ENCODE measurements around the gene ZIM2. TPM values are rescaled to one million over a fixed set of nuclear protein-coding genes. Genes with fewer than 3 reads are reported as not detected.

ZIM2 gene
- total and polyA plus RNA-seq, 2 of the 4 experiments (the other 2 are of a cell fraction): not detected

GRCh38 chr19:56811480-56811879, 29.0 kb downstream of the ZIM2 start:
- CTCF ChIA-PET: no interaction called here
- H2AFZ ChIP-seq (replicated peaks; ENCODE audit: low read length, poor library complexity): no peak overlapping the region
- no peak for DNase-seq

More at GRCh38 chr19:56811480-56811879, 29.0 kb downstream of the ZIM2 start:
- no peak overlapping the region for H3K18ac ChIP-seq (ENCODE audit: low read depth, low read length)
- H4K91ac ChIP-seq (ENCODE audit: insufficient read depth, low read depth, low read length): no peak overlapping the region
- H3K27me3 ChIP-seq (ENCODE audit: control insufficient read depth, insufficient read depth, low read length): no peaks in the 10 kb centered on the region
- no peak overlapping the region for H3K4me3 ChIP-seq (ENCODE audit: insufficient read depth, low read depth, low read length)
- BruUV-seq (replicated peaks): no TSS peak
- peaks cover 42% of the 10 kb centered on the region for H3K9me3 ChIP-seq (ENCODE audit: control insufficient read depth, insufficient read depth, low read length)
- no peaks in the 10 kb centered on the region for H3K4me1 ChIP-seq (ENCODE audit: control insufficient read depth, insufficient read depth, low read length)
- no peaks in the 10 kb centered on the region for H4K20me1 ChIP-seq (ENCODE audit: insufficient read depth, low read length)
- H2BK20ac ChIP-seq (ENCODE audit: low read depth, low read length): no peak overlapping the region
- H3K27ac ChIP-seq (ENCODE audit: insufficient read depth, low read length): no peak overlapping the region
- H3K4me2 ChIP-seq (ENCODE audit: low read depth, low read length): no peak overlapping the region
- H3K79me1 ChIP-seq (ENCODE audit: low read depth in 1 of 2, low read length in 2 of 2): no peaks in the 10 kb centered on the region
- H3K23ac ChIP-seq (ENCODE audit: low read depth, low read length): no peak overlapping the region
- no peak for ATAC-seq (ENCODE audit: low read depth)
- H2AK5ac ChIP-seq (ENCODE audit: low read depth, low read length): no peak overlapping the region
- H3K9me1 ChIP-seq (ENCODE audit: insufficient read depth, low read length): no peaks in the 10 kb centered on the region
- no peak overlapping the region for H3K4ac ChIP-seq (ENCODE audit: low read depth, low read length)
- no peaks in the 10 kb centered on the region for H3K36me3 ChIP-seq (ENCODE audit: control insufficient read depth, insufficient read depth, low read length)
- intact Hi-C loops (cut with micrococcal nuclease): no loop called here
- TF ChIP-seq RAD21 (IDR thresholded peaks at IDR 0.05; ENCODE audit: low read length) (no peak), RCOR1 (IDR thresholded peaks at IDR 0.05; ENCODE audit: insufficient replicate concordance, low read length) (no peak), MXI1 (IDR thresholded peaks at IDR 0.05; ENCODE audit: borderline replicate concordance, low read depth, low read length) (no peak), NFE2L2 (IDR thresholded peaks at IDR 0.05; ENCODE audit: low read depth, low read length) (no peak), FOS (IDR thresholded peaks at IDR 0.05; ENCODE audit: low read depth, low read length) (no peak), CEBPB (IDR thresholded peaks at IDR 0.05; ENCODE audit: low read depth, low read length) (no peak), SMC3 (IDR thresholded peaks at IDR 0.05; ENCODE audit: low read depth, low read length) (no peak), BHLHE40 (IDR thresholded peaks at IDR 0.05; ENCODE audit: low read depth, low read length) (no peak), CHD1 (IDR thresholded peaks at IDR 0.05; ENCODE audit: low read depth, low read length) (no peak), MAZ (IDR thresholded peaks at IDR 0.05; ENCODE audit: borderline replicate concordance, low read depth, low read length) (no peak), MAFK (IDR thresholded peaks at IDR 0.05; ENCODE audit: low read depth, low read length) (no peak), POLR2A (IDR thresholded peaks at IDR 0.05; ENCODE audit: low read depth, low read length) (no peak), RFX5 (IDR thresholded peaks at IDR 0.05; ENCODE audit: low read depth, low read length) (no peak)
- TF ChIP-seq, protein P1, sequence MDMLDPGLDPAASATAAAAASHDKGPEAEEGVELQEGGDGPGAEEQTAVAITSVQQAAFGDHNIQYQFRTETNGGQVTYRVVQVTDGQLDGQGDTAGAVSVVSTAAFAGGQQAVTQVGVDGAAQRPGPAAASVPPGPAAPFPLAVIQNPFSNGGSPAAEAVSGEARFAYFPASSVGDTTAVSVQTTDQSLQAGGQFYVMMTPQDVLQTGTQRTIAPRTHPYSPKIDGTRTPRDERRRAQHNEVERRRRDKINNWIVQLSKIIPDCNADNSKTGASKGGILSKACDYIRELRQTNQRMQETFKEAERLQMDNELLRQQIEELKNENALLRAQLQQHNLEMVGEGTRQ (IDR thresholded peaks at IDR 0.05; ENCODE audit: low read depth, low read length): no peak
- TF ChIP-seq, protein P2, sequence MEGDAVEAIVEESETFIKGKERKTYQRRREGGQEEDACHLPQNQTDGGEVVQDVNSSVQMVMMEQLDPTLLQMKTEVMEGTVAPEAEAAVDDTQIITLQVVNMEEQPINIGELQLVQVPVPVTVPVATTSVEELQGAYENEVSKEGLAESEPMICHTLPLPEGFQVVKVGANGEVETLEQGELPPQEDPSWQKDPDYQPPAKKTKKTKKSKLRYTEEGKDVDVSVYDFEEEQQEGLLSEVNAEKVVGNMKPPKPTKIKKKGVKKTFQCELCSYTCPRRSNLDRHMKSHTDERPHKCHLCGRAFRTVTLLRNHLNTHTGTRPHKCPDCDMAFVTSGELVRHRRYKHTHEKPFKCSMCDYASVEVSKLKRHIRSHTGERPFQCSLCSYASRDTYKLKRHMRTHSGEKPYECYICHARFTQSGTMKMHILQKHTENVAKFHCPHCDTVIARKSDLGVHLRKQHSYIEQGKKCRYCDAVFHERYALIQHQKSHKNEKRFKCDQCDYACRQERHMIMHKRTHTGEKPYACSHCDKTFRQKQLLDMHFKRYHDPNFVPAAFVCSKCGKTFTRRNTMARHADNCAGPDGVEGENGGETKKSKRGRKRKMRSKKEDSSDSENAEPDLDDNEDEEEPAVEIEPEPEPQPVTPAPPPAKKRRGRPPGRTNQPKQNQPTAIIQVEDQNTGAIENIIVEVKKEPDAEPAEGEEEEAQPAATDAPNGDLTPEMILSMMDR (conservative IDR thresholded peaks at IDR 0.05; ENCODE audit: low read depth, low read length): no peak
- TF ChIP-seq, protein P3, sequence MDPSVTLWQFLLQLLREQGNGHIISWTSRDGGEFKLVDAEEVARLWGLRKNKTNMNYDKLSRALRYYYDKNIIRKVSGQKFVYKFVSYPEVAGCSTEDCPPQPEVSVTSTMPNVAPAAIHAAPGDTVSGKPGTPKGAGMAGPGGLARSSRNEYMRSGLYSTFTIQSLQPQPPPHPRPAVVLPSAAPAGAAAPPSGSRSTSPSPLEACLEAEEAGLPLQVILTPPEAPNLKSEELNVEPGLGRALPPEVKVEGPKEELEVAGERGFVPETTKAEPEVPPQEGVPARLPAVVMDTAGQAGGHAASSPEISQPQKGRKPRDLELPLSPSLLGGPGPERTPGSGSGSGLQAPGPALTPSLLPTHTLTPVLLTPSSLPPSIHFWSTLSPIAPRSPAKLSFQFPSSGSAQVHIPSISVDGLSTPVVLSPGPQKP (IDR thresholded peaks at IDR 0.05; ENCODE audit: borderline replicate concordance, low read depth, low read length): no peak
- no peak overlapping the region for H2BK5ac ChIP-seq (ENCODE audit: low read depth, low read length, poor library complexity, severe bottlenecking)
- dilution Hi-C loops (cut with HindIII; ENCODE audit: low sequenced_read_pairs, unreplicated experiment): no loop called here
- no peak overlapping the region for H2BK120ac ChIP-seq (ENCODE audit: low read depth, low read length)
- H2AK9ac ChIP-seq (replicated peaks; ENCODE audit: low read depth, low read length, poor library complexity): no peak overlapping the region
- no peak overlapping the region for H3K9ac ChIP-seq (ENCODE audit: low read depth, low read length)
- no peak overlapping the region for H4K5ac ChIP-seq (ENCODE audit: low read depth, low read length)
- no peak overlapping the region for H2BK15ac ChIP-seq (ENCODE audit: low read depth, low read length)
- H4K8ac ChIP-seq (ENCODE audit: low read depth in 2 of 2, low read length in 2 of 2): no peak overlapping the region
- H3K56ac ChIP-seq (ENCODE audit: extremely low read depth, insufficient read depth, low read length): no peak overlapping the region
- H3K14ac ChIP-seq (replicated peaks; ENCODE audit: low read depth, low read length): no peak overlapping the region
- 30% methylated on average over 5 of the region's 6 CpGs; no CpG with 5 or more reads in 1 of the 2 experiments for WGBS, 2 experiments (ENCODE audit: extremely low coverage in 2 of 2, insufficient read length in 1 of 2)
- POLR2A ChIA-PET (ENCODE audit: unreplicated experiment): no interaction called here
- in situ Hi-C loops (cut with MboI; ENCODE audit: low sequenced_read_pairs): no loop called here

All from IMR-90 (cell line).